H9 (cell line): ENCODE data around the gene CAMP. TPM values are rescaled to one million over a fixed set of nuclear protein-coding genes. Genes with fewer than 3 reads are reported as not detected.

Source experiments
- DNase-seq: peaks from one replicate; pipeline ENCODE4 v3.0.0-alpha.2; 2017
- H2AFZ ChIP-seq: one replicate; pipeline ENCODE4 v1.6.1; 2013; ENCODE audit warnings: mild to moderate bottlenecking, low read length, control low read depth, moderate library complexity
- H2AK5ac ChIP-seq: 2 replicates; pipeline ENCODE4 v1.6.1; 2013; ENCODE audit warnings: low read length, control low read depth, mixed read lengths; ENCODE audit not compliant: insufficient read length
- H2BK120ac ChIP-seq: one replicate; pipeline ENCODE4 v1.6.1; 2013; ENCODE audit warnings: low read depth, mild to moderate bottlenecking, low read length, control low read depth, inconsistent platforms; ENCODE audit not compliant: poor library complexity, severe bottlenecking
- H2BK12ac ChIP-seq: 2 replicates; pipeline ENCODE4 v1.6.1; 2013; ENCODE audit warnings: low read length, control low read depth, mixed read lengths, low read depth; ENCODE audit not compliant: insufficient read length
- H2BK15ac ChIP-seq: 2 replicates; pipeline ENCODE4 v1.6.1; 2013; ENCODE audit warnings: low read depth, low read length, control low read depth
- H2BK20ac ChIP-seq: one replicate; pipeline ENCODE4 v1.6.1; 2013; ENCODE audit warnings: low read depth, mild to moderate bottlenecking, low read length, control low read depth, inconsistent platforms; ENCODE audit not compliant: poor library complexity, severe bottlenecking
- H2BK5ac ChIP-seq: 2 replicates; pipeline ENCODE4 v1.6.1; 2013; ENCODE audit warnings: low read length, control low read depth, mixed read lengths; ENCODE audit not compliant: insufficient read length
- H3K14ac ChIP-seq: 2 replicates; pipeline ENCODE4 v1.6.1; 2013; ENCODE audit warnings: low read length, control low read depth; ENCODE audit not compliant: insufficient read depth
- H3K18ac ChIP-seq: 2 replicates; pipeline ENCODE4 v1.6.1; 2013; ENCODE audit warnings: low read depth, mild to moderate bottlenecking, mixed read lengths, low read length, control low read depth; ENCODE audit not compliant: insufficient read length
- H3K23ac ChIP-seq: 2 replicates; pipeline ENCODE4 v1.6.1; 2013; ENCODE audit warnings: low read length, control low read depth, mixed read lengths, low read depth; ENCODE audit not compliant: insufficient read length
- H3K23me2 ChIP-seq: 2 replicates; pipeline ENCODE4 v1.6.1; 2013; ENCODE audit warnings: low read depth, mild to moderate bottlenecking, mixed read lengths, low read length, control low read depth; ENCODE audit not compliant: insufficient read length, poor library complexity, severe bottlenecking
- H3K27ac ChIP-seq: 2 replicates; pipeline ENCODE4 v1.5.1; 2013; ENCODE audit warnings: low read length, control low read depth, mixed read lengths, low read depth; ENCODE audit not compliant: insufficient read length
- H3K27me3 ChIP-seq: 2 replicates; pipeline ENCODE4 v1.6.1; 2013; ENCODE audit warnings: low read length, control low read depth, inconsistent platforms; ENCODE audit not compliant: insufficient read depth
- H3K4ac ChIP-seq: 2 replicates; pipeline ENCODE4 v1.6.1; 2013; ENCODE audit warnings: low read depth, mild to moderate bottlenecking, control low read depth, inconsistent platforms, low read length, moderate library complexity
- H3K4me1 ChIP-seq: 2 replicates; pipeline ENCODE4 v1.6.1; 2013; ENCODE audit warnings: low read length, control low read depth, inconsistent platforms; ENCODE audit not compliant: insufficient read depth
- H3K4me2 ChIP-seq: 2 replicates; pipeline ENCODE4 v1.6.1; 2013; ENCODE audit warnings: low read length, control low read depth, mixed read lengths; ENCODE audit not compliant: insufficient read length, insufficient read depth
- H3K56ac ChIP-seq: 2 replicates; pipeline ENCODE4 v1.6.1; 2013; ENCODE audit warnings: low read depth, mild to moderate bottlenecking, mixed read lengths, low read length, control low read depth; ENCODE audit not compliant: insufficient read length
- H3K79me1 ChIP-seq: 2 replicates; pipeline ENCODE4 v1.6.1; 2013; ENCODE audit warnings: low read depth, mild to moderate bottlenecking, moderate library complexity, low read length, control low read depth, inconsistent platforms; ENCODE audit not compliant: insufficient read depth, poor library complexity, severe bottlenecking
- H3K79me2 ChIP-seq: 2 replicates; pipeline ENCODE4 v1.6.1; 2013; ENCODE audit warnings: low read length, control low read depth, inconsistent platforms; ENCODE audit not compliant: insufficient read depth
- H3K9ac ChIP-seq: 2 replicates; pipeline ENCODE4 v1.6.1; 2013; ENCODE audit warnings: low read length, control low read depth, mixed read lengths; ENCODE audit not compliant: insufficient read length; ENCODE audit errors: extremely low read depth
- H3K9me3 ChIP-seq: one replicate; pipeline ENCODE4 v1.6.1; 2013; ENCODE audit warnings: low read depth, low read length, inconsistent platforms; ENCODE audit not compliant: control insufficient read depth
- H3T11ph ChIP-seq: one replicate; pipeline ENCODE4 v1.6.1; 2013; ENCODE audit warnings: mild to moderate bottlenecking, low read length, control low read depth, inconsistent platforms
- H4K20me1 ChIP-seq: one replicate; pipeline ENCODE4 v1.6.1; 2013; ENCODE audit not compliant: control insufficient read depth, insufficient read length, insufficient read depth
- H4K5ac ChIP-seq: 2 replicates; pipeline ENCODE4 v1.6.1; 2013; ENCODE audit warnings: low read depth, mild to moderate bottlenecking, mixed read lengths, low read length, control low read depth; ENCODE audit not compliant: insufficient read length
- H4K8ac ChIP-seq: replicated peaks from 2 replicates; pipeline ENCODE4 v1.6.1; 2013; ENCODE audit warnings: low read length, control low read depth, mixed read lengths, low read depth; ENCODE audit not compliant: insufficient read length
- H4K91ac ChIP-seq: 2 replicates; pipeline ENCODE4 v1.6.1; 2013; ENCODE audit warnings: low read depth, mild to moderate bottlenecking, moderate library complexity, mixed read lengths, low read length, control low read depth; ENCODE audit not compliant: insufficient read length
- H3K27ac Mint-ChIP-seq, 3 experiments: 2 replicates in 2 of 3; 3 replicates in 1 of 3; pipeline ENCODE4 v1.8.0; 2020 to 2021; ENCODE audit warnings: mixed read lengths in 3 of 3, mild to moderate bottlenecking in 1 of 3, moderate library complexity in 1 of 3
- H3K27me3 Mint-ChIP-seq: 2 replicates; pipeline ENCODE4 v1.8.0; 2021; ENCODE audit warnings: low read depth, mild to moderate bottlenecking, moderate library complexity, mixed read lengths
- H3K36me3 Mint-ChIP-seq, 3 experiments: 2 replicates in 2 of 3; 3 replicates in 1 of 3; pipeline ENCODE4 v1.8.0; 2020 to 2021; ENCODE audit warnings: low read depth in 3 of 3, mixed read lengths in 3 of 3; ENCODE audit not compliant: insufficient read depth in 1 of 3
- H3K4me1 Mint-ChIP-seq, 2 experiments: 2 replicates each; pipeline ENCODE4 v1.8.0; 2020; ENCODE audit warnings: mixed read lengths in 2 of 2
- H3K4me3 Mint-ChIP-seq, 2 experiments: 2 replicates in 1 of 2; 3 replicates in 1 of 2; pipeline ENCODE4 v1.8.0; 2020 to 2021; ENCODE audit warnings: mild to moderate bottlenecking in 2 of 2, mixed read lengths in 2 of 2, moderate library complexity in 1 of 2
- H3K9me3 Mint-ChIP-seq, 2 experiments: 2 replicates in 1 of 2; 3 replicates in 1 of 2; pipeline ENCODE4 v1.8.0; 2020; ENCODE audit warnings: mild to moderate bottlenecking in 2 of 2, mixed read lengths in 2 of 2, moderate library complexity in 1 of 2
- CTCF ChIP-seq: fragments of 200-600 bp; sonication (generic); conservative IDR thresholded peaks from 3 replicates; pipeline ENCODE4 v1.8.0; 2021; ENCODE audit warnings: antibody characterized with exemption, mild to moderate bottlenecking
- WGBS: extraction: QIAGEN DNeasy Blood & Tissue Kit; methylation state at CpG from one replicate; pipeline ENCODE4 v1.1.7; 2013; ENCODE audit warnings: missing lambda C conversion rate, low lambda C conversion rate, mixed read lengths; ENCODE audit not compliant: insufficient read length; ENCODE audit errors: extremely low coverage; 5-methylcytosine and 5-hydroxymethylcytosine counted together
- total RNA-seq: library from RNA; stranded (reverse); gene quantifications from 2 replicates; pipeline ENCODE4 v1.2.1, GENCODE V29; 2021

CAMP gene
- total RNA-seq, 1 experiment from 2014 or later: not detected

- TF ChIP-seq CTCF: no peak
- no peaks in the 10 kb centered on the region for H3K79me2 ChIP-seq
- H4K20me1 ChIP-seq: no peaks in the 10 kb centered on the region
- H2BK15ac ChIP-seq: no peak overlapping the region
- H3K27me3 ChIP-seq: no peaks in the 10 kb centered on the region; the same call in 1 of the 2 replicates
- H3K56ac ChIP-seq: no peak overlapping the region
- peaks cover 9 to 11% of the 10 kb centered on the region in 2 experiments for H3K4me1 Mint-ChIP-seq
- H3K23me2 ChIP-seq: no peaks in the 10 kb centered on the region
- no peak overlapping the region for H3K18ac ChIP-seq
- H2BK5ac ChIP-seq: no peak overlapping the region
- no peak overlapping the region for H3K4me2 ChIP-seq
- no peak overlapping the region for H2BK20ac ChIP-seq
- no peak for DNase-seq
- H3T11ph ChIP-seq: no peak overlapping the region
- H4K5ac ChIP-seq: no peak overlapping the region
- no peaks in the 10 kb centered on the region for H3K79me1 ChIP-seq
- H3K9me3 Mint-ChIP-seq: no peaks in the 10 kb centered on the region
- no peak overlapping the region for H3K14ac ChIP-seq
- no peak overlapping the region; a peak in 1 of 5 replicates for H3K4me3 Mint-ChIP-seq
- no peak overlapping the region for H3K9ac ChIP-seq
- no peaks in the 10 kb centered on the region for H3K4me1 ChIP-seq
- H2BK120ac ChIP-seq: no peak overlapping the region
- peaks cover 35% of the 10 kb centered on the region for H3K27me3 Mint-ChIP-seq
- no peak overlapping the region for H4K91ac ChIP-seq
- no peak overlapping the region for H3K27ac ChIP-seq
- no peaks in the 10 kb centered on the region for H3K36me3 Mint-ChIP-seq
- H2AFZ ChIP-seq: no peak overlapping the region
- no CpG with 5 or more reads among the region's 3 CpGs for WGBS
- H3K9me3 ChIP-seq: no peaks in the 10 kb centered on the region
- H2AK5ac ChIP-seq: no peak overlapping the region
- no peak overlapping the region for H3K4ac ChIP-seq
- H3K23ac ChIP-seq: no peak overlapping the region
- H2BK12ac ChIP-seq: no peak overlapping the region
- no peak overlapping the region for H3K27ac Mint-ChIP-seq
- H4K8ac ChIP-seq: no peak overlapping the region
Measured at GRCh38 chr3:48219543-48219942, 3.8 kb upstream of the CAMP start.
